ENCODE measurements around the gene TEX44. TPM values are rescaled to one million over a fixed set of nuclear protein-coding genes. Genes with fewer than 3 reads are reported as not detected.

The TEX44 gene
- total and polyA plus RNA-seq, 2 of the 13 experiments (the other 11 are each of a cell fraction or from before 2014, with no cell fraction given) = not detected

DNA sequence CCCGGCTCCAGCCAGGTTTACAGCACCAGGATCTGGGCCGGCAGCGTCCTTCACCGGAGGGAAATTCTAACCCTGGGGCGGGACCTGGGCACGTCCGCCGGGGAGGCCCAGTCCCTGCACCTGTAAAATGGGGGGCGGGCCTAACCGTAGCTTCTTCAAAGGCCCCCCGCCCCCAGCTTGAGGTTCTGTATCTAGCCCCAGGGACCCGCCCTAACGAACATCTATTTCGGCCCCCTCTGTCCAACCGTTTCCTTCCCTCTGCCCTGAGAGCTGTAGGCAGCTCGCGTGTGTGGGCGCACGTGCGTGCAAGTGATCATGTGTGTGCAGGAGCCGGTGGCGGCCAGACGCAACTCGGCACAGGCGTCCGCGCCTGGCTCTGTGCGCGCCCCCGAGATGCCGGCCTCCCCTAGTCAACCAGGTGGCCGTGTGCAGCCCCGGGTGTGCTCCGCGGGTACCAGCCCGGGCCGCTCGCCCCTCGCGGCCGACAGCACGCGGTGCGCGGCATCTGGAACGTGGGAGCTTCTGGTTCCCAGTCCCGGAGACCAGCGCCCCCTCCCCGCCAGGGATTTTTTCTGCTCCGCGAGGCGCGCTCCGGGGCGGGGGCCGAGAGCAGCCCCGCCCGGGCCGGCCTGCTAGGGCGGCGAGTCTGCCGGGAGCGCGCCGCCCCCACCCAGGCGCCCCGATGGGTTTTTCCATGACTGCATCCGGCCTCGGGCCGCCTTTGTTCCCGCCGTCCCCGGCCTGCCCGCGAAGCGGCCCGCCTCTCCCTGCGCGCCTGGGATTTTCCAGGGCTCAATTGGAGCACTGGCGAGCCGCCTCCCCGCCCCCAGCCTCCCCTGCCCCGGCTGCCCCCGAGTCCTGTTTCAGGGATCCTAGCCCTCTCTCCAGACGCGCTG lies 21.2 kb downstream of the TEX44 start (continued):
- no peak for TF ChIP-seq NFIC (IDR thresholded peaks at IDR 0.05; ENCODE audit: low read length)
- TF ChIP-seq ZNF337 (CRISPR knock-in tag; IDR thresholded peaks at IDR 0.05; ENCODE audit: borderline replicate concordance, low read depth) = no peak
- no peak; the same call in 1 of the 2 replicates for TF ChIP-seq ZNF616 (CRISPR knock-in tag; IDR thresholded peaks at IDR 0.05; ENCODE audit: low read depth)
- TF ChIP-seq, protein P1, sequence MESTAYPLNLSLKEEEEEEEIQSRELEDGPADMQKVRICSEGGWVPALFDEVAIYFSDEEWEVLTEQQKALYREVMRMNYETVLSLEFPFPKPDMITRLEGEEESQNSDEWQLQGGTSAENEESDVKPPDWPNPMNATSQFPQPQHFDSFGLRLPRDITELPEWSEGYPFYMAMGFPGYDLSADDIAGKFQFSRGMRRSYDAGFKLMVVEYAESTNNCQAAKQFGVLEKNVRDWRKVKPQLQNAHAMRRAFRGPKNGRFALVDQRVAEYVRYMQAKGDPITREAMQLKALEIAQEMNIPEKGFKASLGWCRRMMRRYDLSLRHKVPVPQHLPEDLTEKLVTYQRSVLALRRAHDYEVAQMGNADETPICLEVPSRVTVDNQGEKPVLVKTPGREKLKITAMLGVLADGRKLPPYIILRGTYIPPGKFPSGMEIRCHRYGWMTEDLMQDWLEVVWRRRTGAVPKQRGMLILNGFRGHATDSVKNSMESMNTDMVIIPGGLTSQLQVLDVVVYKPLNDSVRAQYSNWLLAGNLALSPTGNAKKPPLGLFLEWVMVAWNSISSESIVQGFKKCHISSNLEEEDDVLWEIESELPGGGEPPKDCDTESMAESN (CRISPR knock-in tag; conservative IDR thresholded peaks at IDR 0.05) = peak; percentile 80; the same call in 1 of the 2 replicates
- TF ChIP-seq, protein P2, sequence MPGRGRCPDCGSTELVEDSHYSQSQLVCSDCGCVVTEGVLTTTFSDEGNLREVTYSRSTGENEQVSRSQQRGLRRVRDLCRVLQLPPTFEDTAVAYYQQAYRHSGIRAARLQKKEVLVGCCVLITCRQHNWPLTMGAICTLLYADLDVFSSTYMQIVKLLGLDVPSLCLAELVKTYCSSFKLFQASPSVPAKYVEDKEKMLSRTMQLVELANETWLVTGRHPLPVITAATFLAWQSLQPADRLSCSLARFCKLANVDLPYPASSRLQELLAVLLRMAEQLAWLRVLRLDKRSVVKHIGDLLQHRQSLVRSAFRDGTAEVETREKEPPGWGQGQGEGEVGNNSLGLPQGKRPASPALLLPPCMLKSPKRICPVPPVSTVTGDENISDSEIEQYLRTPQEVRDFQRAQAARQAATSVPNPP (CRISPR knock-in tag; IDR thresholded peaks at IDR 0.05) = peak; percentile 98
- TF ChIP-seq CAMTA2 (CRISPR knock-in tag; IDR thresholded peaks at IDR 0.05; ENCODE audit: borderline replicate concordance) = peak; percentile 87
- no peak for TF ChIP-seq ZMYM3 (CRISPR knock-in tag; IDR thresholded peaks at IDR 0.05)
- TF ChIP-seq CBX1 (IDR thresholded peaks at IDR 0.05; ENCODE audit: low read depth) = no peak
- peak; percentile 81; the same call in 1 of the 2 replicates for TF ChIP-seq ZNF557 (CRISPR knock-in tag; IDR thresholded peaks at IDR 0.05)
- TF ChIP-seq IRX3 (CRISPR knock-in tag; IDR thresholded peaks at IDR 0.05; ENCODE audit: borderline replicate concordance, low read depth) = peak; percentile 80; the same call in 1 of the 2 replicates
- TF ChIP-seq ZNF224 (CRISPR knock-in tag; IDR thresholded peaks at IDR 0.05) = peak; percentile 91; the same call in 1 of the 2 replicates
- peak; percentile 95 for TF ChIP-seq NFKB2 (CRISPR knock-in tag; IDR thresholded peaks at IDR 0.05; ENCODE audit: borderline replicate concordance)
- no peak for TF ChIP-seq HMG20B (CRISPR knock-in tag; conservative IDR thresholded peaks at IDR 0.05)
